Transverse colon (tissue), 3 donors: ENCODE results near the gene C10orf71.

ENCODE experiments used
- POLR2A ChIP-seq: fragments of 450-650 bp; IDR thresholded peaks from one replicate; pipeline ENCODE4 v1.6.1; 2016; ENCODE audit warnings: antibody characterized with exemption, mild to moderate bottlenecking, moderate library complexity
- TF ChIP-seq, protein P1 (sequence below), 5 experiments: fragments of 200-600 bp in 3 of 5; fragments of 450-650 bp in 2 of 5; sonication (generic) in 3 of 5; IDR thresholded peaks; 1 replicate in 2 of 5; 2 replicates in 3 of 5; pipeline ENCODE4 v1.5.1; 2016 to 2017; ENCODE audit warnings: antibody characterized with exemption in 5 of 5, inconsistent platforms in 3 of 5, mild to moderate bottlenecking in 2 of 5, moderate library complexity in 1 of 5

DNA sequence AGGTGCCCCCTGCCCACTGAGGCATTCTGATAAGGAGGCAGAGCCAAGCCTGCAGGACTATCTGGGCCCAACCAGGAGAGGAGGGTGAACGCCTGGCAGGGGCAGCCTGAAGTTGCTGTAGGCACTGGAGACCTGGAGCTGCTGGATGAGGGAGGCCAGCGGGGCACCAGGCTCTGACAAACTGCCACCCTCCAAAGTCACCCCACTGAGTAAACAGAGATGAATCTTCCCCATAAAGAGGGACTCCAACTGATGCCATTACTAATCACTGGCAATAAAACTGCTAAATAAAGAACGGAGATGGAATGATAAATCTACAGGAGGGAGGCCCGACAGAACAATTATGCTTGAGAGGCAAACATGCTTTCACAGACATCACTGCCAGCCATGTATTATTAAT, 52.7 kb downstream of the C10orf71 start:
- no peak for TF ChIP-seq POLR2A
- TF ChIP-seq, protein P1, sequence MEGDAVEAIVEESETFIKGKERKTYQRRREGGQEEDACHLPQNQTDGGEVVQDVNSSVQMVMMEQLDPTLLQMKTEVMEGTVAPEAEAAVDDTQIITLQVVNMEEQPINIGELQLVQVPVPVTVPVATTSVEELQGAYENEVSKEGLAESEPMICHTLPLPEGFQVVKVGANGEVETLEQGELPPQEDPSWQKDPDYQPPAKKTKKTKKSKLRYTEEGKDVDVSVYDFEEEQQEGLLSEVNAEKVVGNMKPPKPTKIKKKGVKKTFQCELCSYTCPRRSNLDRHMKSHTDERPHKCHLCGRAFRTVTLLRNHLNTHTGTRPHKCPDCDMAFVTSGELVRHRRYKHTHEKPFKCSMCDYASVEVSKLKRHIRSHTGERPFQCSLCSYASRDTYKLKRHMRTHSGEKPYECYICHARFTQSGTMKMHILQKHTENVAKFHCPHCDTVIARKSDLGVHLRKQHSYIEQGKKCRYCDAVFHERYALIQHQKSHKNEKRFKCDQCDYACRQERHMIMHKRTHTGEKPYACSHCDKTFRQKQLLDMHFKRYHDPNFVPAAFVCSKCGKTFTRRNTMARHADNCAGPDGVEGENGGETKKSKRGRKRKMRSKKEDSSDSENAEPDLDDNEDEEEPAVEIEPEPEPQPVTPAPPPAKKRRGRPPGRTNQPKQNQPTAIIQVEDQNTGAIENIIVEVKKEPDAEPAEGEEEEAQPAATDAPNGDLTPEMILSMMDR (IDR thresholded peaks at IDR 0.05) = no peak
